ENCODE measurements around the gene CRAMP1.

CRAMP1 gene

GRCh38 chr16:1602285-1602684 is 9.9 kb upstream of the CRAMP1 start:
- DNase-seq: no peak

DNA sequence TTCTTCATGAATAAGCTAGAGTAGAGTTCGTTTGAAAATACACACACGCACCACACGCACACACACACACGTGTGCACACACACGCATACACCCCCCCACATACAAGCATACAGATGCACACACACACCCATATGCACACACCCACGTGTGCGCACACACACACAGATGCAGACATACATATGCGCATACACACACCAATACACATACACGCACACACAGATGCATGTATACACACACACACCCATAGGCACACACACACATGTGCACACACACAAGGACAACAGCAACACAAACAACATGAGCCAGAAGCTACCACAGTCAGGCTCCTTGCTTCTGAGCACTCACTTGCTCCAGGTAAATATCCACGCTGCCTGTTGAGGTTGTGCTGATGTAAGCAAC is 5.4 kb upstream of the CRAMP1 start:
- no peak for DNase-seq

DNA sequence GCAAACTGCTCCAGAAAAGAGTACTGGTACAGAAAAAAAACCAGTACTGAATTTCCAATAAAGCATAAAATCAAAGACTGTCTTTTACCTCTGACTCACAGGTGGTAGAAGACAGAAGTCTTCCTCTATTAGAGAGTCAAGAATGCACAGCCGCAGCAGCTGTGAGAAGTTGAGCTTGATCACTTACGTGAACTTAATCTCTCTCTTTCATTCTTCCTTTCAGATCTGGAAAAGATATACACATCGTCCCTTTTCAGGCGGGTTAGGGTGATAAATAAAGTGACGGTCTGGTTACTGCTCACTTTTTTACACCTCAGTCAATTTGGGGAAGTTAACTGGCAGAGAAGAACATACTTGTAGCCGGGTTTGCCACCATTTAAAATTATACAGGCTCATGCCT is 4.2 kb upstream of the CRAMP1 start:
- DNase-seq: no peak

GRCh38 chr16:1610071-1610898 is 1.9 kb upstream of the CRAMP1 start:
- peak; percentile 90 to 91 for DNase-seq

- DNase-seq: peak in 1 of 2 experiments; percentile 62
These were observed 1.1 kb upstream of the CRAMP1 start for GRCh38 chr16:1610899-1611632.

GRCh38 chr16:1613211-1613622 is 1.1 kb downstream of the CRAMP1 start:
- no peak for DNase-seq

GRCh38 chr16:1613728-1614455 is 1.7 kb downstream of the CRAMP1 start:
- DNase-seq: no peak

- no peak for DNase-seq
These were observed 2.4 kb downstream of the CRAMP1 start for GRCh38 chr16:1614456-1615102.

GRCh38 chr16:1615761-1616160 is 3.6 kb downstream of the CRAMP1 start:
- DNase-seq: no peak

- DNase-seq: no peak
These were observed 7.8 kb downstream of the CRAMP1 start for GRCh38 chr16:1619976-1620375.

- no peak for DNase-seq
These were observed 8.2 kb downstream of the CRAMP1 start for GRCh38 chr16:1620391-1620790.

DNA sequence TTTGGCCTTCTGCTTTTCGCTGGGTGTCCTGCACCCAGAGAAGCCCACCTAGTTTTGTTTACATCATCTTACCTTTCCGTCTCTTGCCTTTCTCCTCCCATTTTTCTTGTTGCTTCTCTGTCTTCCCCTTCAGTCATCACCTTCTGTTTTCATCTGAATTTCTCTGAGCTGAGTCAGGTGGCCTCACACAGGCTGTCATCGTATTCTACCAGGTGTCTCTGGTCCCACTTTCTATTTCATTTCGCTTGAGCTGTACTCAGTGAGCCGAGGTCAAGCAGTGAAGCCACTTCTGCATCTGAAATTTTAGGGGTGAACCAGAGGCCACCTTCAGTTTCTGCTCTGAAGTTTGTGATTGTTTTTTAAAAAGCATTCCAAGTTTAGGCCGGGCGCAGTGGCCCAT is 9.7 kb downstream of the CRAMP1 start:
- no peak for DNase-seq

- DNase-seq: no peak
These were observed 14.2 kb downstream of the CRAMP1 start for GRCh38 chr16:1626327-1626726.

GRCh38 chr16:1626776-1627175 is 14.6 kb downstream of the CRAMP1 start:
- no peak for DNase-seq

DNA sequence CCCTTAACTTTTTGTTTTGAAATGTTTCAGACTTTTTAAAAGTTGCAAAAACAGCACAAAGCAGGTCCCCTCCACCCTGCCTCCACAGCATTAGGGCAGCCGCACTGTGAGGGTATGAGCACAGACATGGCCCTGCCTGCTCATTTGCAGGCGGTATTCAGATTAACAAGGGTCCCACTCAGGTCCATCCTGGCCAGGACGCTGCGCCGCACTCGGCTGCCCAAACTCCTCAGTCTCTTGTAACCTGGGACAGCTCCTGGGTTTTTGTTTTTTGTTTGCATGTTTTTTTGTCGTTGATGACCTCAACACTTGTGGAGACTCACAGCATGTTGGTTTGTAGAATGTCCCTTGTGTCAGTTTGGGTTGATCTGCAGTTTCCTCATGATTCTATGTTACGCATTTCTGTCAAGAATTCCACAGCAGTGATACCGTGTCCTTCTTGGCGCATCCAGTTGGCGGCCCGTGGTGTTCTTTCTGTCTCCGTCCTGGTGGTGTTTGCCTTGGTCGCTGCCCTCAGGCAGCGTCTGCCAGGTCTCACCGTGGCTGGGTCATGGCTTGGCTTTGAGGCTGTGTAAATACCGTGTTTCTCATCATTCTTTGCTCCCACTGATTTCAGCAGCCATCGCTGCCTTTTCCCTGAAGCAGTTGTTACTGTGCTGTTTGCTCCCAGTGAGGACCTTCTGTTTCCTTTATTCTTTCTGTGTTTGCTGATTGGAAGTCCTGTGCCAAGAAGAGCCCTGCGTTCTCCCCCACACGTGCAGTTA is 18.5 kb downstream of the CRAMP1 start:
- no peak for DNase-seq

DNA sequence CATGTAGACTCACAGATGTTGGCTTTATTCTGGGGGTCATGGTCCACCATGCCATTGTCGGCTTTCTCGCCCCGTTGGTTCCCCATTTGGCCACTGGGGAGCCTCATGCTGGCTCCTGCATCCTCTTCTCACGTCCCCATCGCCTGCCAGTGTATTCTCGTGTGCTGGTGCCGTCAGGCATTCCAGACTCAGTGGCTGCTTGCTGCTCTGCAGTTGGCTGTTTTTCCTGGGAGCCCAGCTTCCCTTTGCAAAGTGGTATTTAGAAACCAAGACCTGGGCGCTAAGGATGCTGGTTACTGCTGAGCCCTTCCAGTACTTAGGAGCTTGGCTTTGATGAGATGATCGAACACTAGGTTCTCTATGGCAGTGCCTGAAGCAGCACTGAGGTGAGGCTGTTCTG is 19.1 kb downstream of the CRAMP1 start:
- DNase-seq: no peak

DNA sequence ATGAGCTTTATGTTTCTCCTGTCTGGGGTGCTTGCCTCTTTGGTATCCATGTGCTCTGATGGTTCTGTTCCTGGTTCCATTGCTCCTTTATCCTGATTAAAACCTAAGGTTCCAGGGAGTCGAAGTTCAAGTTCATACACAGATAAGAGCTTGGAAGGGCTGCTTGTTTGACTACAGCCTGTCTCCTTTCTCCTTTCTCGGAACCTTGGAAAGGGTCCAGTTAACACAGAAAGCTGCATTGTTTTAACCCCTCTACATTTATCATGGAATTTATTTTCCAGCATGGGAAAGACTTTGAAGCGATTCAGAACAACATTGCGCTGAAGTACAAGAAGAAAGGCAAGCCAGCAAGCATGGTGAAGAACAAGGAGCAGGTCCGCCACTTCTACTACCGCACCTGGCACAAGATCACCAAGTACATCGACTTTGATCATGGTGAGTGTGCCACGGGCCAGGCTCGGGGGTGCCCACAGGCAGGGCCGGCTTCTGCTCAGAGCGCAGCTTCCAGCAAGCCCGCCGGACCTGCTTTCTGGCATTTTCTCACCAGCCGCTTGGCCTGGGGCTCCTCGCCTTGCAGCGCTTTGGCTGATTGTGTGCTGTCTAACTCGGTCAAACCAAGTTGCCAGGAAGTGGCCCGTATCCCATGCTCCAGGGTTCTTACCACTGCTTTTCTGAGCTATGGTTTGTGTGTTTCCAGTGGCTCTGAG is 19.9 kb downstream of the CRAMP1 start:
- no peak for DNase-seq

- DNase-seq: no peak
These were observed 20.4 kb downstream of the CRAMP1 start for GRCh38 chr16:1632638-1632970.

GRCh38 chr16:1633310-1633709 is 21.1 kb downstream of the CRAMP1 start:
- no peak for DNase-seq

- DNase-seq: no peak
These were observed 22.4 kb downstream of the CRAMP1 start for GRCh38 chr16:1634541-1634940.

DNA sequence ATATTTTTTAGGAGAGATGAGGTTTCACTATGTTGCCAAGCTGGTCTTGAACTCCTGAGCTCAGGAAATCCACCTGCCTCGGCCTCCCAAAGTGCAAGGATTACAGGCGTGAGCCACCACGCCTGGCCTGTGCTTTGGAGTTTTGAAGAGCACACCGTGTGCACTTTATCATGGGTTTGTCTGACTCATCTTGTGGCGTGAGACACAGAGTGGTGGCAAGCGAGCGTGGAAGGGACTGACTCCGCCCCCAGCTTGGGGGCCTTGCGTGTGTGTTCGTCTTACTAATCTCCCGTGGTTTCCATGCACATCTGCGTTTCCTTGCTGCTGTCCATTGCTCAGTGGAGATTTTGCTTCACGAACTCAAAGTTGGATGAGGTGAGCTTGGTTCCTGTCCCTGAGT is 22.9 kb downstream of the CRAMP1 start:
- DNase-seq: no peak

DNA sequence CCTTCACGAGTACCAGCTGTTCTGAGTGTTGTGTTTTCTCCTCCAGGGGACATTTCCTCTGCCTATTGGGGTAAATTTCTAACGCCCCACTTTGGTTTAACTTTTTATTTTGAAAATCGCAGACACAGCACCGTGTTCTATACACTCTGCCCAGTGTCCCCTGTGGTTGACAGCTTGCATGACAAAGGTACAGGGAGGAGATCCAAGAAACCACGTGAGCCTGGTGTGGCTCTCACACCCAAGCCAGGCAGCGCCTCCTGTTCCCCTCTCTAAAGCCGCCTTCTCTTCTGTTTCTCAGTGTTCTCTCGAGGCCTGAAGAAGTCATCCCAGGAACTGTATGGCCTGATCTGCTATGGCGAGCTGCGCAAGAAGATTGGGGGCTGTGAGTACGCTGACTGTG is 25.4 kb downstream of the CRAMP1 start:
- DNase-seq: no peak
